Measurements from ENCODE around the gene TWF2. TPM values are rescaled to one million over a fixed set of nuclear protein-coding genes. Genes with fewer than 3 reads are reported as not detected.

The TWF2 gene
- total and polyA plus RNA-seq, 4 donors = 40.5 to 52.2 (median 45.2) TPM

- ATAC-seq (ENCODE audit: low FRiP score) = no peak
- Histone ChIP-seq H3K4me1 (ENCODE audit: control insufficient read depth in 1 of 2, insufficient read depth in 2 of 2, low read length in 2 of 2) (no peaks in the 10 kb centered on the region), H3K27ac (ENCODE audit: low read depth in 1 of 2, low read length in 2 of 2) (no peak overlapping the region), H3K4me3 (ENCODE audit: low read length in 2 of 2) (no peak overlapping the region), H3K9me3 (ENCODE audit: control insufficient read depth, low read length) (no peaks in the 10 kb centered on the region), H3K36me3 (ENCODE audit: control insufficient read depth in 1 of 2, insufficient read depth in 2 of 2, low read length in 1 of 2) (peaks cover 3 to 12% of the 10 kb centered on the region in 2 donors), H3K27me3 (ENCODE audit: control insufficient read depth in 1 of 2, insufficient read depth in 2 of 2, low read length in 1 of 2) (no peaks in the 10 kb centered on the region)
- no peak for DNase-seq
- intact Hi-C loops (cut with DNase I) = no loop called here
- WGBS, 2 donors = 74 to 77% methylated on average over 9 of the region's 9 CpGs
Measured at GRCh38 chr3:52254608-52255007, 15.7 kb upstream of the TWF2 start.

GRCh38 chr3:52253314-52254304, 14.7 kb upstream of the TWF2 start:
- Histone ChIP-seq H3K27ac (ENCODE audit: low read depth in 1 of 2, low read length in 2 of 2) (no peak overlapping the region), H3K9me3 (ENCODE audit: control insufficient read depth, low read length) (no peaks in the 10 kb centered on the region), H3K36me3 (ENCODE audit: control insufficient read depth in 1 of 2, insufficient read depth in 2 of 2, low read length in 1 of 2) (peaks cover 0 to 9% of the 10 kb centered on the region in 2 donors), H3K4me1 (ENCODE audit: control insufficient read depth in 1 of 2, insufficient read depth in 2 of 2, low read length in 2 of 2) (no peaks in the 10 kb centered on the region), H3K27me3 (ENCODE audit: control insufficient read depth in 1 of 2, insufficient read depth in 2 of 2, low read length in 1 of 2) (no peaks in the 10 kb centered on the region), H3K4me3 (ENCODE audit: low read length in 2 of 2) (no peak overlapping the region)
- WGBS, 2 donors = 53 to 58% methylated on average over 11 to 12 of the region's 12 CpGs
- peak; percentile 78 to 84 for DNase-seq
- intact Hi-C loops (cut with DNase I) = no loop called here
- ATAC-seq (ENCODE audit: low FRiP score) = peak; percentile 66

GRCh38 chr3:52250122-52250521, 11.2 kb upstream of the TWF2 start:
- Histone ChIP-seq H3K9me3 (ENCODE audit: control insufficient read depth, low read length) (no peaks in the 10 kb centered on the region), H3K36me3 (ENCODE audit: control insufficient read depth in 1 of 2, insufficient read depth in 2 of 2, low read length in 1 of 2) (peaks cover 0 to 4% of the 10 kb centered on the region in 2 donors), H3K4me3 (ENCODE audit: low read length in 2 of 2) (no peak overlapping the region), H3K4me1 (ENCODE audit: control insufficient read depth in 1 of 2, insufficient read depth in 2 of 2, low read length in 2 of 2) (no peaks in the 10 kb centered on the region), H3K27me3 (ENCODE audit: control insufficient read depth in 1 of 2, insufficient read depth in 2 of 2, low read length in 1 of 2) (no peaks in the 10 kb centered on the region), H3K27ac (ENCODE audit: low read depth in 1 of 2, low read length in 2 of 2) (no peak overlapping the region)
- ATAC-seq (ENCODE audit: low FRiP score) = no peak
- 85 to 90% methylated on average over 1 of the region's 1 CpG for WGBS, 2 donors
- intact Hi-C loops (cut with DNase I) = no loop called here
- DNase-seq = no peak

GRCh38 chr3:52249683-52250082, 10.7 kb upstream of the TWF2 start:
- no peaks in the 10 kb centered on the region for H3K4me1 ChIP-seq (ENCODE audit: control insufficient read depth in 1 of 2, insufficient read depth in 2 of 2, low read length in 2 of 2)

GRCh38 chr3:52248816-52249547, 10.0 kb upstream of the TWF2 start:
- H3K4me1 ChIP-seq (ENCODE audit: control insufficient read depth in 1 of 2, insufficient read depth in 2 of 2, low read length in 2 of 2) = no peaks in the 10 kb centered on the region
- intact Hi-C loops (cut with DNase I) = no loop called here
- H3K27me3 ChIP-seq (ENCODE audit: control insufficient read depth in 1 of 2, insufficient read depth in 2 of 2, low read length in 1 of 2) = no peaks in the 10 kb centered on the region
- no peaks in the 10 kb centered on the region for H3K9me3 ChIP-seq (ENCODE audit: control insufficient read depth, low read length)
- peaks cover 0 to 3% of the 10 kb centered on the region in 2 donors for H3K36me3 ChIP-seq (ENCODE audit: control insufficient read depth in 1 of 2, insufficient read depth in 2 of 2, low read length in 1 of 2)
- DNase-seq = peak in 1 of 2 donors; percentile 82
- no peak for ATAC-seq (ENCODE audit: low FRiP score)
- WGBS, 2 donors = 69 to 71% methylated on average over 10 of the region's 10 CpGs
- no peak overlapping the region for H3K27ac ChIP-seq (ENCODE audit: low read depth in 1 of 2, low read length in 2 of 2)
- no peak overlapping the region for H3K4me3 ChIP-seq (ENCODE audit: low read length in 2 of 2)

More at GRCh38 chr3:52249683-52250082, 10.7 kb upstream of the TWF2 start:
- intact Hi-C loops (cut with DNase I) = no loop called here
- 78 to 80% methylated on average over 6 of the region's 6 CpGs for WGBS, 2 donors
- Histone ChIP-seq H3K9me3 (ENCODE audit: control insufficient read depth, low read length) (no peaks in the 10 kb centered on the region), H3K27me3 (ENCODE audit: control insufficient read depth in 1 of 2, insufficient read depth in 2 of 2, low read length in 1 of 2) (no peaks in the 10 kb centered on the region), H3K4me3 (ENCODE audit: low read length in 2 of 2) (no peak overlapping the region), H3K27ac (ENCODE audit: low read depth in 1 of 2, low read length in 2 of 2) (no peak overlapping the region), H3K36me3 (ENCODE audit: control insufficient read depth in 1 of 2, insufficient read depth in 2 of 2, low read length in 1 of 2) (peaks cover 0 to 4% of the 10 kb centered on the region in 2 donors)
- DNase-seq (no peak), ATAC-seq (ENCODE audit: low FRiP score) (no peak)

- Histone ChIP-seq H3K9me3 (ENCODE audit: control insufficient read depth, low read length) (no peaks in the 10 kb centered on the region), H3K27me3 (ENCODE audit: control insufficient read depth in 1 of 2, insufficient read depth in 2 of 2, low read length in 1 of 2) (no peaks in the 10 kb centered on the region), H3K4me3 (ENCODE audit: low read length in 2 of 2) (no peak overlapping the region), H3K36me3 (ENCODE audit: control insufficient read depth in 1 of 2, insufficient read depth in 2 of 2, low read length in 1 of 2) (no peaks in the 10 kb centered on the region), H3K27ac (ENCODE audit: low read depth in 1 of 2, low read length in 2 of 2) (peak overlapping the region in 1 of 2 donors; percentile 4), H3K4me1 (ENCODE audit: control insufficient read depth in 1 of 2, insufficient read depth in 2 of 2, low read length in 2 of 2) (no peaks in the 10 kb centered on the region)
- intact Hi-C loops (cut with DNase I) = no loop called here
- DNase-seq (peak in 1 of 2 donors; percentile 34), ATAC-seq (ENCODE audit: low FRiP score) (no peak)
- 89 to 93% methylated on average over 10 of the region's 10 CpGs for WGBS, 2 donors
Measured at GRCh38 chr3:52248165-52248541, 9.2 kb upstream of the TWF2 start.

- Histone ChIP-seq H3K27me3 (ENCODE audit: control insufficient read depth in 1 of 2, insufficient read depth in 2 of 2, low read length in 1 of 2) (no peaks in the 10 kb centered on the region), H3K9me3 (ENCODE audit: control insufficient read depth, low read length) (no peaks in the 10 kb centered on the region), H3K4me1 (ENCODE audit: control insufficient read depth in 1 of 2, insufficient read depth in 2 of 2, low read length in 2 of 2) (no peaks in the 10 kb centered on the region), H3K36me3 (ENCODE audit: control insufficient read depth in 1 of 2, insufficient read depth in 2 of 2, low read length in 1 of 2) (no peaks in the 10 kb centered on the region), H3K4me3 (ENCODE audit: low read length in 2 of 2) (no peak overlapping the region), H3K27ac (ENCODE audit: low read depth in 1 of 2, low read length in 2 of 2) (no peak overlapping the region)
- DNase-seq (no peak), ATAC-seq (ENCODE audit: low FRiP score) (no peak)
- intact Hi-C loops (cut with DNase I) = no loop called here
- 92% methylated on average over 7 of the region's 7 CpGs for WGBS, 2 donors
Measured at GRCh38 chr3:52247409-52248164, 8.6 kb upstream of the TWF2 start.

- 84 to 85% methylated on average over 14 of the region's 14 CpGs for WGBS, 2 donors
- H3K36me3 ChIP-seq (ENCODE audit: control insufficient read depth in 1 of 2, insufficient read depth in 2 of 2, low read length in 1 of 2) = no peaks in the 10 kb centered on the region
- H3K27ac ChIP-seq (ENCODE audit: low read depth in 1 of 2, low read length in 2 of 2) = peak overlapping the region in 1 of 2 donors; percentile 11
- DNase-seq = peak in 1 of 2 donors; percentile 78
- H3K4me1 ChIP-seq (ENCODE audit: control insufficient read depth in 1 of 2, insufficient read depth in 2 of 2, low read length in 2 of 2) = no peaks in the 10 kb centered on the region
- ATAC-seq (ENCODE audit: low FRiP score) = no peak
- intact Hi-C loops (cut with DNase I) = no loop called here
- H3K27me3 ChIP-seq (ENCODE audit: control insufficient read depth in 1 of 2, insufficient read depth in 2 of 2, low read length in 1 of 2) = no peaks in the 10 kb centered on the region
- H3K9me3 ChIP-seq (ENCODE audit: control insufficient read depth, low read length) = no peaks in the 10 kb centered on the region
- H3K4me3 ChIP-seq (ENCODE audit: low read length in 2 of 2) = no peak overlapping the region
Measured at GRCh38 chr3:52246728-52247408, 7.9 kb upstream of the TWF2 start.

Measured in aorta (tissue), 5 donors.